Breast epithelium (tissue), 3 donors: ENCODE measurements around the gene TNFAIP3.

ENCODE experiments used
- POLR2A ChIP-seq: fragments of 450-650 bp; IDR thresholded peaks from one replicate; pipeline ENCODE4 v1.6.1; 2016; ENCODE audit warnings: antibody characterized with exemption, mild to moderate bottlenecking, moderate library complexity
- TF ChIP-seq, protein P1 (sequence below), 3 donors: fragments of 450-650 bp; IDR thresholded peaks; one replicate each; pipeline ENCODE4 v1.5.1; 2016 to 2017; ENCODE audit warnings: antibody characterized with exemption in 3 of 3, mild to moderate bottlenecking in 3 of 3, moderate library complexity in 3 of 3

GRCh38 chr6:137866914-137867684, at the start of gene TNFAIP3:
- TF ChIP-seq POLR2A = peak; percentile 56
- TF ChIP-seq, protein P1, sequence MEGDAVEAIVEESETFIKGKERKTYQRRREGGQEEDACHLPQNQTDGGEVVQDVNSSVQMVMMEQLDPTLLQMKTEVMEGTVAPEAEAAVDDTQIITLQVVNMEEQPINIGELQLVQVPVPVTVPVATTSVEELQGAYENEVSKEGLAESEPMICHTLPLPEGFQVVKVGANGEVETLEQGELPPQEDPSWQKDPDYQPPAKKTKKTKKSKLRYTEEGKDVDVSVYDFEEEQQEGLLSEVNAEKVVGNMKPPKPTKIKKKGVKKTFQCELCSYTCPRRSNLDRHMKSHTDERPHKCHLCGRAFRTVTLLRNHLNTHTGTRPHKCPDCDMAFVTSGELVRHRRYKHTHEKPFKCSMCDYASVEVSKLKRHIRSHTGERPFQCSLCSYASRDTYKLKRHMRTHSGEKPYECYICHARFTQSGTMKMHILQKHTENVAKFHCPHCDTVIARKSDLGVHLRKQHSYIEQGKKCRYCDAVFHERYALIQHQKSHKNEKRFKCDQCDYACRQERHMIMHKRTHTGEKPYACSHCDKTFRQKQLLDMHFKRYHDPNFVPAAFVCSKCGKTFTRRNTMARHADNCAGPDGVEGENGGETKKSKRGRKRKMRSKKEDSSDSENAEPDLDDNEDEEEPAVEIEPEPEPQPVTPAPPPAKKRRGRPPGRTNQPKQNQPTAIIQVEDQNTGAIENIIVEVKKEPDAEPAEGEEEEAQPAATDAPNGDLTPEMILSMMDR (IDR thresholded peaks at IDR 0.05) = peak; percentile 46 to 82 (median 60)
